ENCODE results near the gene POLDIP2. TPM values are rescaled to one million over a fixed set of nuclear protein-coding genes. Genes with fewer than 3 reads are reported as not detected.

The POLDIP2 gene
- total and polyA plus RNA-seq, 9 of the 15 experiments (the other 6 are each of a cell fraction or from before 2014, with no cell fraction given): 22.0 to 137 (median 104) TPM

DNA sequence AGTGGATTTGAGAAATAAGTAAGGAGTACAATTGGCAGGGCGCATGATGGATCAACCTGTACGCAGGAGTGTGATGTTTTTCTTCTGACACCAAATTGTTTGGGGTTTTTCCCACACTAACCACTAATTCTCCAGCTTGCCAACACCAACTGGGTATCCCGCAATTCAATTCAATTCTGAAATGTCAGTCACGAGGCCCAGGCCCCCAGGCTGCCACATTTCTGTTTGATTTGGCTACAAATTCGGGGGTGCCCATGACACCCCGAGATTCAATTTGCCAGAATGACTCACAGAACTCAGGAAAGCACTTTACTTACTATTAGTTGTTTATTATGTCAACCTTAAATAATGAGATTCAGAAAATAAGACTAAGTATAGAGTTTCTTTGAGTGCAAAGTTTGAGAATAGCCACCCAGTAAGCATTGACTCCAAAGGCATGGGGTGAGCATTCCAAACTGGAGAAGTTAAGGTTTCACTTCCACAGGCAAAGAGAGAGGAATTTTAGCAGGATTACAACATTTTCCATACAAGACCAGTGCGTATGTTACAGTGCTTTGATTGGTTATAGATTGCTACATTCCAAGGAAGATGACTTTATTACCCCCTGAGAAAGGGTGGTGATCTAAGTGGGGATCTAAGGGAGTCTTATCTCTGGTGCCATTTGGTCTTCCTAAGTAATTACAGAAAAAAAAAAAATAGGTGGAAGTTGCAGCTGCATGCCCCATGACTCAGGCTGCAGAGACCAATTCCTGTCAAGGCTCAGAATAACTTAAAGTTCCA, 37.2 kb upstream of the POLDIP2 start:
- in situ Hi-C loops (cut with MboI): no loop called here
- TF ChIP-seq POLR2A (conservative IDR thresholded peaks at IDR 0.05) (no peak), CEBPG (CRISPR knock-in tag; IDR thresholded peaks at IDR 0.05) (no peak), CEBPG (tag; conservative IDR thresholded peaks at IDR 0.05 in 1 of 2, IDR thresholded peaks at IDR 0.05 in 1 of 2) (0 out of 4 replicates have a peak, but pooled peaks of 1 of the 2 experiments have one; percentile 22), ZZZ3 (IDR thresholded peaks at IDR 0.05) (no peak), SLC30A9 (CRISPR knock-in tag; IDR thresholded peaks at IDR 0.05) (no peak), LCOR (CRISPR knock-in tag; IDR thresholded peaks at IDR 0.05) (no peak), DDX20 (tag; IDR thresholded peaks at IDR 0.05; ENCODE audit: low read depth) (no peak), NBN (IDR thresholded peaks at IDR 0.05; ENCODE audit: low read depth) (no peak), HNRNPH1 (optimal IDR thresholded peaks at IDR 0.05; ENCODE audit: low read depth, low read length) (no peak), NR2C2 (CRISPR knock-in tag; IDR thresholded peaks at IDR 0.05) (no peak), NR2C2 (tag; IDR thresholded peaks at IDR 0.05) (no peak)
- TF ChIP-seq, protein P1, sequence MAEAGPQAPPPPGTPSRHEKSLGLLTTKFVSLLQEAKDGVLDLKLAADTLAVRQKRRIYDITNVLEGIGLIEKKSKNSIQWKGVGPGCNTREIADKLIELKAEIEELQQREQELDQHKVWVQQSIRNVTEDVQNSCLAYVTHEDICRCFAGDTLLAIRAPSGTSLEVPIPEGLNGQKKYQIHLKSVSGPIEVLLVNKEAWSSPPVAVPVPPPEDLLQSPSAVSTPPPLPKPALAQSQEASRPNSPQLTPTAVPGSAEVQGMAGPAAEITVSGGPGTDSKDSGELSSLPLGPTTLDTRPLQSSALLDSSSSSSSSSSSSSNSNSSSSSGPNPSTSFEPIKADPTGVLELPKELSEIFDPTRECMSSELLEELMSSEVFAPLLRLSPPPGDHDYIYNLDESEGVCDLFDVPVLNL (CRISPR knock-in tag; IDR thresholded peaks at IDR 0.05; ENCODE audit: low read depth): no peak
- TF ChIP-seq, protein P2, sequence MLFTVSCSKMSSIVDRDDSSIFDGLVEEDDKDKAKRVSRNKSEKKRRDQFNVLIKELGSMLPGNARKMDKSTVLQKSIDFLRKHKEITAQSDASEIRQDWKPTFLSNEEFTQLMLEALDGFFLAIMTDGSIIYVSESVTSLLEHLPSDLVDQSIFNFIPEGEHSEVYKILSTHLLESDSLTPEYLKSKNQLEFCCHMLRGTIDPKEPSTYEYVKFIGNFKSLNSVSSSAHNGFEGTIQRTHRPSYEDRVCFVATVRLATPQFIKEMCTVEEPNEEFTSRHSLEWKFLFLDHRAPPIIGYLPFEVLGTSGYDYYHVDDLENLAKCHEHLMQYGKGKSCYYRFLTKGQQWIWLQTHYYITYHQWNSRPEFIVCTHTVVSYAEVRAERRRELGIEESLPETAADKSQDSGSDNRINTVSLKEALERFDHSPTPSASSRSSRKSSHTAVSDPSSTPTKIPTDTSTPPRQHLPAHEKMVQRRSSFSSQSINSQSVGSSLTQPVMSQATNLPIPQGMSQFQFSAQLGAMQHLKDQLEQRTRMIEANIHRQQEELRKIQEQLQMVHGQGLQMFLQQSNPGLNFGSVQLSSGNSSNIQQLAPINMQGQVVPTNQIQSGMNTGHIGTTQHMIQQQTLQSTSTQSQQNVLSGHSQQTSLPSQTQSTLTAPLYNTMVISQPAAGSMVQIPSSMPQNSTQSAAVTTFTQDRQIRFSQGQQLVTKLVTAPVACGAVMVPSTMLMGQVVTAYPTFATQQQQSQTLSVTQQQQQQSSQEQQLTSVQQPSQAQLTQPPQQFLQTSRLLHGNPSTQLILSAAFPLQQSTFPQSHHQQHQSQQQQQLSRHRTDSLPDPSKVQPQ (CRISPR knock-in tag; IDR thresholded peaks at IDR 0.05; ENCODE audit: borderline replicate concordance): no peak
- TF ChIP-seq, protein P3, sequence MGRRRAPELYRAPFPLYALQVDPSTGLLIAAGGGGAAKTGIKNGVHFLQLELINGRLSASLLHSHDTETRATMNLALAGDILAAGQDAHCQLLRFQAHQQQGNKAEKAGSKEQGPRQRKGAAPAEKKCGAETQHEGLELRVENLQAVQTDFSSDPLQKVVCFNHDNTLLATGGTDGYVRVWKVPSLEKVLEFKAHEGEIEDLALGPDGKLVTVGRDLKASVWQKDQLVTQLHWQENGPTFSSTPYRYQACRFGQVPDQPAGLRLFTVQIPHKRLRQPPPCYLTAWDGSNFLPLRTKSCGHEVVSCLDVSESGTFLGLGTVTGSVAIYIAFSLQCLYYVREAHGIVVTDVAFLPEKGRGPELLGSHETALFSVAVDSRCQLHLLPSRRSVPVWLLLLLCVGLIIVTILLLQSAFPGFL (CRISPR knock-in tag; IDR thresholded peaks at IDR 0.05): no peak

More for the DNA sequence above, 37.2 kb upstream of the POLDIP2 start:
- ChIA-PET POLR2A (interaction anchor here (0.6 to 1.9 kb wide), 8 partner anchors 9 to 725 kb away, joined by 3 to 8 read pairs (median 4); no protein-coding TSS in a partner anchor), CTCF (ENCODE audit: low intra/inter-chr PET ratio) (no interaction called here)
- no TSS peak for BruUV-seq (replicated peaks)
- H3K9me1 ChIP-seq (ENCODE audit: control insufficient read depth, insufficient read depth, low read length): no peaks in the 10 kb centered on the region
- H3K27ac ChIP-seq (ENCODE audit: extremely low read depth, low read depth, low read length): no peak overlapping the region
- WGBS (ENCODE audit: insufficient coverage, low coverage, missing lambda C conversion rate): 14% methylated on average over 7 of the region's 7 CpGs
- DNase-seq (ENCODE audit: extremely low read depth in 1 of 4, low spot score in 3 of 4): peak in 1 of 4 experiments; percentile 17
- no peaks in the 10 kb centered on the region for H3K9me3 ChIP-seq (replicated peaks; ENCODE audit: control insufficient read depth, insufficient read depth, low read depth, low read length)
- no peaks in the 10 kb centered on the region for H3K27me3 ChIP-seq (ENCODE audit: control insufficient read depth in 2 of 2, insufficient read depth in 2 of 2, low read length in 2 of 2)
- H3K4me3 ChIP-seq: no peak overlapping the region
- no peaks in the 10 kb centered on the region for H3K36me3 ChIP-seq (ENCODE audit: control insufficient read depth, insufficient read depth, low read length)
- no peak overlapping the region for H2AFZ ChIP-seq (ENCODE audit: low read depth, low read length)
- H3K79me2 ChIP-seq (ENCODE audit: control insufficient read depth, insufficient read depth, low read length): no peaks in the 10 kb centered on the region
- H3K4me2 ChIP-seq (ENCODE audit: insufficient read depth, low read length): no peak overlapping the region
- intact Hi-C loops (cut with micrococcal nuclease): no loop called here
- 0 out of 2 replicates have a peak, but pooled peaks cover 8% of the 10 kb centered on the region for H4K20me1 ChIP-seq (replicated peaks; ENCODE audit: control insufficient read depth, insufficient read depth, low read length)
- FAIRE-seq: no peak
- H3K9ac ChIP-seq (ENCODE audit: insufficient read depth in 1 of 2, low read depth in 2 of 2, low read length in 2 of 2): no peak overlapping the region
- peaks cover 9 to 13% of the 10 kb centered on the region in 2 experiments; a peak in 4 of 5 replicates for H3K4me1 ChIP-seq (replicated peaks in 1 of 2; ENCODE audit: control insufficient read depth in 2 of 2, insufficient read depth in 2 of 2, low read length in 2 of 2)
- no peak for ATAC-seq

All from K562 (cell line).